Activated T-helper 1 cell treated with anti-CD3 and anti-CD28 coated beads, Interleukin-12 subunit alpha, Interleukin-12 subunit beta, Interleukin-2, Interleukin-4 antibody, amounts not matched to agents 30 ng/mL and 10 ng/mL and 1 ng/mL, durations not matched to agents 14 hours and 24 hours and 36 hours (primary cell): Measurements from ENCODE around the gene ORM2. TPM values are rescaled to one million over a fixed set of nuclear protein-coding genes. Genes with fewer than 3 reads are reported as not detected.
"Not testable (repeated sequence)": the region's sequence is repeated elsewhere in the genome, so short reads cannot be mapped to it uniquely, and the experiment has no call there.

Source experiments
- DNase-seq: peaks from one replicate; pipeline ENCODE4 v3.0.0; 2021; ENCODE audit warnings: low spot score
- H3K27ac Mint-ChIP-seq: one replicate; pipeline ENCODE4 v1.8.0; 2021; ENCODE audit warnings: mild to moderate bottlenecking, mixed read lengths
- H3K27me3 Mint-ChIP-seq: one replicate; pipeline ENCODE4 v1.8.0; 2022; ENCODE audit warnings: mild to moderate bottlenecking, moderate library complexity, mixed read lengths; ENCODE audit not compliant: insufficient read depth
- H3K36me3 Mint-ChIP-seq: one replicate; pipeline ENCODE4 v1.8.0; 2021; ENCODE audit warnings: low read depth, mixed read lengths
- H3K4me1 Mint-ChIP-seq: one replicate; pipeline ENCODE4 v1.8.0; 2021; ENCODE audit warnings: low read depth, mixed read lengths
- H3K4me3 Mint-ChIP-seq: one replicate; pipeline ENCODE4 v1.8.0; 2021; ENCODE audit warnings: mild to moderate bottlenecking, moderate library complexity, mixed read lengths
- H3K9me3 Mint-ChIP-seq: one replicate; pipeline ENCODE4 v1.8.0; 2021; ENCODE audit warnings: mixed read lengths
- intact Hi-C: fragments of 100-400 bp; cut with micrococcal nuclease; formaldehyde crosslinking; loops from one replicate; pipeline ENCODE4 v1.15.1; 2024
- total RNA-seq: library from RNA; stranded (reverse); gene quantifications from 2 replicates; pipeline ENCODE4 v1.2.3, GENCODE V29; 2022

ORM2 gene
- total RNA-seq, 1 donor from 2014 or later: not detected

- H3K4me1 Mint-ChIP-seq, H3K4me3 Mint-ChIP-seq, H3K27ac Mint-ChIP-seq, DNase-seq, H3K9me3 Mint-ChIP-seq, intact Hi-C loops, H3K36me3 Mint-ChIP-seq, H3K27me3 Mint-ChIP-seq: not testable (repeated sequence)
These were observed 6.7 kb upstream of the ORM2 start, which contains the start of gene ORM1 for GRCh38 chr9:114322831-114323531. Gene ORM1 (plus strand): TSS chr9:114323098. CDS start chr9:114323134, 36 bp downstream.

DNA sequence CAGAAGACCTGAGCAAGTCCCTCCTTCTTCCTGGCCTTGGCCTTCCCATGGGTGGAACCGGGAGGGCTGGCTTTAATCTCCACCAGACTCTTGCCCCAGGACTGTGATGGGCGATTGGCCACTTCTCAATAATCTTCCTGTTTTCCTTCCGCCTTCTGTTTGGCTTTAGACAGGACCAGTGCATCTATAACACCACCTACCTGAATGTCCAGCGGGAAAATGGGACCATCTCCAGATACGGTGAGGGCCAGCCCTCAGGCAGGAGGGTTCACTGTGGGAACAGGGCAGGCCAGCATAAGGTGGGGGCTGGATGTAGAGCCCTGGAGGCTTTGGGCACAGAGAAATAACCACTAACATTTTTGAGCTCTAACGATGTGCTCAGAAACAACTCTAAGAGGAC is 5.8 kb upstream of the ORM2 start:
- DNase-seq, H3K27me3 Mint-ChIP-seq, H3K27ac Mint-ChIP-seq, H3K4me1 Mint-ChIP-seq, H3K4me3 Mint-ChIP-seq, intact Hi-C loops, H3K36me3 Mint-ChIP-seq, H3K9me3 Mint-ChIP-seq: not testable (repeated sequence)

GRCh38 chr9:114324492-114324891 is 5.2 kb upstream of the ORM2 start:
- Mint-ChIP-seq H3K27ac (no peak overlapping the region), H3K4me3 (no peak overlapping the region), H3K27me3 (peaks cover 3% of the 10 kb centered on the region), H3K36me3 (no peaks in the 10 kb centered on the region), H3K9me3 (no peaks in the 10 kb centered on the region), H3K4me1 (no peaks in the 10 kb centered on the region)
- DNase-seq: no peak
- intact Hi-C loops: no loop called here

- intact Hi-C loops, DNase-seq, H3K36me3 Mint-ChIP-seq: not testable (repeated sequence)
These were observed 4.7 kb upstream of the ORM2 start for GRCh38 chr9:114324965-114325364.

GRCh38 chr9:114325684-114326254 is 3.9 kb upstream of the ORM2 start:
- intact Hi-C loops, DNase-seq, H3K9me3 Mint-ChIP-seq, H3K36me3 Mint-ChIP-seq, H3K27ac Mint-ChIP-seq, H3K4me3 Mint-ChIP-seq, H3K27me3 Mint-ChIP-seq, H3K4me1 Mint-ChIP-seq: not testable (repeated sequence)

More at GRCh38 chr9:114324965-114325364, 4.7 kb upstream of the ORM2 start:
- H3K9me3 Mint-ChIP-seq, H3K27me3 Mint-ChIP-seq, H3K27ac Mint-ChIP-seq, H3K4me1 Mint-ChIP-seq, H3K4me3 Mint-ChIP-seq: not testable (repeated sequence)

DNA sequence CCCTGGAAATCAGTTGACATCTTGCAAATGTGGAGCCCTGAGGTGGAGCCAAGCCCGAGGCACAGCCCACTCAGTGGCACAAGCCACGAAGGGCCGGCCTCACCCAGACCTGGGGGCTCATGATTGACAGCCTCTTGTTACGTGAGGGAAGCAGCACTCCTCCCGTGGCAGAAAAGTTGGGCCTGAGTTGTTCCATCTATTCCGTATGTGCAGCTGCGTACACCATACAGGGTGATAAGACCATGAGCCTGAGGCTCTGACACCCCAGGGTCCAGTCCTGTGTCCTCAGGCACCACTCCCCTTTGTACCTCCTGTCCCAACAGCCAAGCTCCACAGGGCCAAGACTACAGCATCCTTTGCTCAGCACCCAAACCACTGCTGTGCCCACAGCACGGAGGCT is 1.9 kb upstream of the ORM2 start:
- intact Hi-C loops: no loop called here
- Mint-ChIP-seq H3K4me1 (no peaks in the 10 kb centered on the region), H3K9me3 (no peaks in the 10 kb centered on the region), H3K4me3 (no peak overlapping the region), H3K27ac (no peak overlapping the region), H3K36me3 (peaks cover 4% of the 10 kb centered on the region), H3K27me3 (no peaks in the 10 kb centered on the region)
- DNase-seq: no peak

DNA sequence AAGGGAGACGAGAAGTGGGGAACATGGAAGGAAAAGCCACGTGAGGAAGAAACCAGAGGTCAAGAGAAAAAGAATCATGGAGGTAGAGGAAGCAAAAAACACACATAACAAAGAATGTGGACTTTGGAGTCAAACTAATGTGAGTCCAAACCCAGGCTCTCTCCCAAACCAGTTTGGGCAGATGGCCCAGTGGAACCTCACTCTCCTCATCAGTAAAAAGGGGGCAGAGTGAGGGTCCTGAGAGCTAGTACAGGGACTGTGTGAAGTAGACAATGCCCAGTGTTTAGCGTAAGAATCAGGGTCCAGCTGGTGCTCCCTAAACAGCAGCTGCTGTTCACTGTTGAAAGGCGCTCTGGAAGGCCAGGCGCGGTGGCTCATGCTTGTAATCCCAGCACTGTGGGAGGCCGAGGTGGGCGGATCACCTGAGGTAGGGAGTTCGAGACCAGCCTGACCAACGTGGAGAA is 1.3 kb upstream of the ORM2 start:
- H3K9me3 Mint-ChIP-seq, H3K27ac Mint-ChIP-seq, intact Hi-C loops, DNase-seq, H3K4me3 Mint-ChIP-seq, H3K4me1 Mint-ChIP-seq, H3K36me3 Mint-ChIP-seq, H3K27me3 Mint-ChIP-seq: not testable (repeated sequence)

DNA sequence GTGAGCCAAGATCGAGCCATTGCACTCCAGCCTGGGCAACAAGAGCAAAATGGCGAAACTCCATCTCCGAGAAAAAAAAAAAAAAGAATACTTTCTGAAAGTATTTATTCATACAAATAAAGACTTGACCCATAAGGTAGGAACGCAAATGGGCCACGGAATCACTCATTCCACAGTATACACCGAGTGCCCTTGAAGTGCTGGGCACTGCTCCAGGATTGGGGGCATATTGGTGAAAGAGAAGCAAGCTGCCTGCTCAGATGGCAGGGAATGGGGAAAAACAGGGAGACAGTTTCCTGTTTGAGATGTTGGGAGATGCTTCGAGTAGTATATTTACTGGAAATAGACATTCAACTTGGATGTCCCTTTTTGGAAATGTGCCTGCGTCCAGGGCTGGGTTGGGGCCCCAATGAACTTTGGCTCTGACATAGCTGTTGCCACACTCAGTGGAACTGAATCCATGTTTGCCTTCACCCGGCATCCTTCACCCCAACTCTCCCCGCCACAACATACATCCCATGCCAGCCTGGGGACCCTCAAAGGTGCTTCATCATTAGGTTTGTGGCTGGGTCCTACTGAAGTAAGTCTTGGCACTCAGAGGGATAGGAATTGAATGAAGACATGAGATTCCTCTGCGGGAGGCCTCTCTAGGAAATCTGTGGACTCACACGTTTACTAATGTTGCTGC is 588 bp upstream of the ORM2 start:
- H3K27ac Mint-ChIP-seq, intact Hi-C loops, DNase-seq, H3K9me3 Mint-ChIP-seq, H3K36me3 Mint-ChIP-seq, H3K4me1 Mint-ChIP-seq, H3K27me3 Mint-ChIP-seq, H3K4me3 Mint-ChIP-seq: not testable (repeated sequence)

- intact Hi-C loops: no loop called here
- no peak overlapping the region for H3K27ac Mint-ChIP-seq
- no peaks in the 10 kb centered on the region for H3K4me1 Mint-ChIP-seq
- DNase-seq: no peak
- H3K27me3 Mint-ChIP-seq: no peaks in the 10 kb centered on the region
- peaks cover 10% of the 10 kb centered on the region for H3K36me3 Mint-ChIP-seq
- H3K4me3 Mint-ChIP-seq: no peak overlapping the region
- H3K9me3 Mint-ChIP-seq: peaks cover 4% of the 10 kb centered on the region
These were observed 967 bp downstream of the ORM2 start for GRCh38 chr9:114330636-114331035.

DNA sequence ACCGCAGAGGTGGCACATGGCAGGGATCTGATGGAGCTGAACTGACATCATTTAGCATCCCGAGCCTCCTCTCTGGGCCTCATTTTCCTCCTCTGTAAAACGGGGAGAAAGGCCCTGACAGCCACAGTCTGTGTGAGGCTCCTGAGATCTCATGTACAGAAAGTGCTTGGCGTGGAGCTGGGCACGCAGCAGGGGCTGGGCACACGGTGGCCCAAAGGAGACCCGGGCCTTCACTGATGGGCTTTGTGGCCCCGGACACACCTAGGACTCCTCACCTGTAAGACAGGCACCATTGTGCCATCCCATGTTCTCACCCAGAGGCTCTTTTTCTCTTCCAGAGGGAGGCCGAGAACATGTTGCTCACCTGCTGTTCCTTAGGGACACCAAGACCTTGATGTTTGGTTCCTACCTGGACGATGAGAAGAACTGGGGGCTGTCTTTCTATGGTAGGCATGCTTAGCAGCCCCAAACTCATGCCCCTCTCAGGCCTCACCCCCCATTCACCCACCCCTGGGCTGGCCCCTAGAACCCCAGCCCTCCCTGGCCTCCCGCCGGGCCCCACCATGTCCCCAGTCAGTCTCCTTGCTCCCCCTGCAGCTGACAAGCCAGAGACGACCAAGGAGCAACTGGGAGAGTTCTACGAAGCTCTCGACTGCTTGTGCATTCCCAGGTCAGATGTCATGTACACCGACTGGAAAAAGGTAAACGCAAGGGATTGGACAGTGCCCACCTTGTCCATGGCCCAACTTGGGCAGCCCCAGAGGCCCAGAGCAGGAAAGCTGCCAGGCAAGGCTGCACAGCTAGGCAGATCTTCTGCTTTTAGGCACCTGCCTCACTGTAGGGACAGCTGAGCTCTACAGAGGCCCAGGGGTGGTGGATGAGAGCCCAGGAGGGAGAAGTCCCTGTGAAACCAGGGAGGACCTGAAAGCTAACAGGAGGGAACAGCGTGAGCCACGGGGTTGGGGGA is 1.8 kb downstream of the ORM2 start:
- H3K9me3 Mint-ChIP-seq, DNase-seq, H3K27me3 Mint-ChIP-seq, H3K4me3 Mint-ChIP-seq, H3K4me1 Mint-ChIP-seq, intact Hi-C loops, H3K27ac Mint-ChIP-seq: not testable (repeated sequence)
- peaks cover 18% of the 10 kb centered on the region for H3K36me3 Mint-ChIP-seq

GRCh38 chr9:114332474-114333040 is 2.9 kb downstream of the ORM2 start:
- H3K36me3 Mint-ChIP-seq: peaks cover 24% of the 10 kb centered on the region
- H3K27me3 Mint-ChIP-seq, H3K4me1 Mint-ChIP-seq, DNase-seq, H3K4me3 Mint-ChIP-seq, H3K9me3 Mint-ChIP-seq, H3K27ac Mint-ChIP-seq, intact Hi-C loops: not testable (repeated sequence)

- DNase-seq, intact Hi-C loops, H3K27ac Mint-ChIP-seq, H3K27me3 Mint-ChIP-seq, H3K9me3 Mint-ChIP-seq, H3K4me3 Mint-ChIP-seq, H3K4me1 Mint-ChIP-seq: not testable (repeated sequence)
- H3K36me3 Mint-ChIP-seq: peaks cover 31% of the 10 kb centered on the region
These were observed 4.0 kb downstream of the ORM2 start for GRCh38 chr9:114333718-114334117.
